HepG2 (cell line): ENCODE results near the gene CAGE1. TPM values are rescaled to one million over a fixed set of nuclear protein-coding genes. Genes with fewer than 3 reads are reported as not detected.
"Not testable (repeated sequence)": the region's sequence is repeated elsewhere in the genome, so short reads cannot be mapped to it uniquely, and the experiment has no call there.

Experiments
- ATAC-seq: fragments of 200-7000 bp; cut with Tn5 transposase; 3 replicates; pipeline ENCODE4 v1.9.1; 2020; ENCODE audit warnings: mild to moderate bottlenecking, moderate library complexity
- BruUV-seq: library from RNA; stranded (reverse); fragments of 400-500 nt; replicated peaks from 2 replicates; lab custom pipeline; 2021; lab: Mats Ljungman, UMichigan
- CTCF ChIA-PET: fragments of 300-600 bp; formaldehyde crosslinking; extraction: SDS; loops from one replicate; lab custom pipeline; 2021; ENCODE audit warnings: low total read pairs, inconsistent platforms, low intra/inter-chr PET ratio; lab: Yijun Ruan, JAX
- POLR2A ChIA-PET: fragments of 350-600 bp; sonication (Branson Sonifier 250); formaldehyde crosslinking; loops from one replicate; lab custom pipeline; 2020; ENCODE audit warnings: antibody characterized with exemption, inconsistent platforms; lab: Yijun Ruan, JAX
- DNase-seq: peaks from one replicate; pipeline ENCODE4 v3.0.0-alpha.2; 2015; ENCODE audit warnings: low spot score
- FAIRE-seq: peaks from 3 replicates; lab custom pipeline; 2011; peaks lifted over from hg19 to GRCh38; lab: Jason Lieb, UNC
- H2AFZ ChIP-seq: one replicate; pipeline ENCODE4 v1.6.1; 2011; ENCODE audit warnings: low read length, inconsistent platforms
- H3K27ac ChIP-seq: fragments of 300-600 bp; 3 replicates; pipeline ENCODE4 v1.8.0; 2011; ENCODE audit warnings: mixed run types, mild to moderate bottlenecking, mixed read lengths, low read length, inconsistent platforms; ENCODE audit not compliant: insufficient read depth; ENCODE audit errors: extremely low read length
- H3K27me3 ChIP-seq, 2 experiments: fragments of 200-600 bp in 1 of 2; 2 replicates in 1 of 2; 3 replicates in 1 of 2; pipeline versions ENCODE4 v1.6.0 to v1.8.0; 2011; ENCODE audit warnings: low read length in 2 of 2, mild to moderate bottlenecking in 2 of 2, moderate library complexity in 2 of 2, inconsistent platforms in 1 of 2; ENCODE audit not compliant: insufficient read depth in 2 of 2, control insufficient read depth in 1 of 2
- H3K36me3 ChIP-seq, 2 experiments: fragments of 200-600 bp in 1 of 2; replicated peaks in 1 of 2; 2 replicates in 1 of 2; 3 replicates in 1 of 2; pipeline versions ENCODE4 v1.5.1 to v1.8.0; 2011; ENCODE audit warnings: low read length in 2 of 2, inconsistent platforms in 1 of 2; ENCODE audit not compliant: insufficient read depth in 2 of 2, control insufficient read depth in 1 of 2
- H3K4me1 ChIP-seq: 2 replicates; pipeline ENCODE4 v1.5.1; 2012; ENCODE audit warnings: low read length, inconsistent platforms; ENCODE audit not compliant: insufficient read depth
- H3K4me2 ChIP-seq: 2 replicates; pipeline ENCODE4 v1.6.0; 2011; ENCODE audit warnings: low read depth, low read length, inconsistent platforms
- H3K4me3 ChIP-seq, 3 experiments: fragments of 200-600 bp in 1 of 3; sonication (generic), shearing (Covaris generic) in 1 of 3; replicated peaks in 1 of 3; 2 replicates each; pipeline ENCODE4 v1.5.1; 2011 to 2016; ENCODE audit warnings: low read length in 3 of 3, inconsistent platforms in 2 of 3, low read depth in 2 of 3, mild to moderate bottlenecking in 2 of 3, control low read depth in 1 of 3, mixed read lengths in 1 of 3; ENCODE audit not compliant: insufficient read depth in 1 of 3
- H3K79me2 ChIP-seq: one replicate; pipeline ENCODE4 v1.6.1; 2011; ENCODE audit warnings: low read length, inconsistent platforms; ENCODE audit not compliant: insufficient read depth
- H3K9ac ChIP-seq: 2 replicates; pipeline ENCODE4 v1.6.0; 2011; ENCODE audit warnings: mild to moderate bottlenecking, low read depth, low read length, inconsistent platforms; ENCODE audit not compliant: insufficient read depth
- H3K9me3 ChIP-seq: 2 replicates; pipeline ENCODE4 v1.5.1; 2012; ENCODE audit warnings: mild to moderate bottlenecking, low read length
- H4K20me1 ChIP-seq: 2 replicates; pipeline ENCODE4 v1.6.0; 2011; ENCODE audit warnings: inconsistent platforms, mild to moderate bottlenecking, low read length, moderate library complexity; ENCODE audit not compliant: insufficient read depth
- BORCS8-MEF2B ChIP-seq: sonication (generic); formaldehyde crosslinking; IDR thresholded peaks from 2 replicates; pipeline ENCODE4 v1.8.0; 2022; ENCODE audit warnings: mild to moderate bottlenecking, missing genetic modification reagents
- FOXA3 ChIP-seq: IDR thresholded peaks from 2 replicates; pipeline ENCODE4 v1.6.1; 2016; ENCODE audit warnings: missing genetic modification reagents, missing compliant biosample characterization
- HOXA3 ChIP-seq: sonication (generic); formaldehyde crosslinking; IDR thresholded peaks from 2 replicates; pipeline ENCODE4 v1.5.0; 2020; ENCODE audit warnings: missing genetic modification reagents
- IRF2 ChIP-seq: IDR thresholded peaks from 2 replicates; pipeline ENCODE4 v1.6.1; 2018; ENCODE audit warnings: missing genetic modification reagents, missing compliant biosample characterization
- SPEN ChIP-seq: sonication (generic); formaldehyde crosslinking; IDR thresholded peaks from 2 replicates; pipeline ENCODE4 v1.5.1; 2020; ENCODE audit warnings: low read depth, mild to moderate bottlenecking, missing genetic modification reagents
- ZBTB38 ChIP-seq: sonication (generic); formaldehyde crosslinking; IDR thresholded peaks from 2 replicates; pipeline ENCODE4 v1.5.1; 2020; ENCODE audit warnings: mild to moderate bottlenecking, missing genetic modification reagents
- ZMYM3 ChIP-seq: sonication (generic); formaldehyde crosslinking; IDR thresholded peaks from 2 replicates; pipeline ENCODE4 v1.5.1; 2020; ENCODE audit warnings: mild to moderate bottlenecking, missing genetic modification reagents
- ZNF124 ChIP-seq: sonication (generic); formaldehyde crosslinking; IDR thresholded peaks from 2 replicates; pipeline ENCODE4 v1.4.0; 2020; ENCODE audit warnings: missing genetic modification reagents
- ZNF567 ChIP-seq: sonication (generic); formaldehyde crosslinking; IDR thresholded peaks from 2 replicates; pipeline ENCODE4 v1.8.1; 2023; ENCODE audit warnings: mild to moderate bottlenecking, missing genetic modification reagents, borderline replicate concordance
- ZSCAN9 ChIP-seq: IDR thresholded peaks from 2 replicates; pipeline ENCODE4 v1.6.1; 2016; ENCODE audit warnings: borderline replicate concordance
- WGBS: methylation state at CpG from one replicate; pipeline ENCODE4 v1.1.6; 2017; ENCODE audit warnings: low lambda C conversion rate; 5-methylcytosine and 5-hydroxymethylcytosine counted together
- in situ Hi-C: cut with HindIII; loops from 2 replicates; pipeline ENCODE4 v1.10.0; 2017; ENCODE audit warnings: low pct_unique_long_range_greater_than_20kb; ENCODE audit not compliant: extremely low pct_ligation_motif_present
- intact Hi-C: fragments of 100-400 bp; cut with micrococcal nuclease; formaldehyde crosslinking; loops from one replicate; pipeline ENCODE4 v1.10.0; 2022; ENCODE audit not compliant: unreplicated experiment
- polyA plus RNA-seq, 8 experiments: library from polyadenylated mRNA; depleted of rRNA in 3 of 8; stranded (reverse) in 7 of 8; unstranded in 1 of 8; fragments of >200 nt; fragmentation: Illumina TruSeq in 4 of 8; extraction: Trizol in 4 of 8; gene quantifications; 2 replicates each; pipeline versions ENCODE4 v1.2.1 to v1.2.3, GENCODE V29; 2011 to 2016; ENCODE audit warnings: low read depth in 4 of 8, missing spikeins in 1 of 8, mixed read lengths in 1 of 8; ENCODE audit not compliant: insufficient read depth in 1 of 8
- total RNA-seq, 5 experiments: library from RNA; depleted of rRNA; stranded (reverse); fragments of >200 nt; fragmentation: Illumina TruSeq; extraction: Trizol; gene quantifications; 2 replicates each; pipeline ENCODE4 v1.2.3, GENCODE V29; 2016; ENCODE audit warnings: low read depth in 1 of 5
- TF ChIP-seq, protein P1 (sequence below): sonication (generic); formaldehyde crosslinking; IDR thresholded peaks from 2 replicates; pipeline ENCODE4 v1.4.0; 2020; ENCODE audit warnings: mild to moderate bottlenecking, missing genetic modification reagents
- TF ChIP-seq, protein P2 (sequence below): sonication (generic); formaldehyde crosslinking; IDR thresholded peaks from 2 replicates; pipeline ENCODE4 v1.4.0; 2020; ENCODE audit warnings: mild to moderate bottlenecking, missing genetic modification reagents
- TF ChIP-seq, protein P3 (sequence below): sonication (generic); formaldehyde crosslinking; IDR thresholded peaks from 2 replicates; pipeline ENCODE4; 2020; ENCODE audit warnings: missing genetic modification reagents, mild to moderate bottlenecking, borderline replicate concordance
- TF ChIP-seq, protein P4 (sequence below): IDR thresholded peaks from 2 replicates; pipeline ENCODE4 v1.6.1; 2016; ENCODE audit warnings: mild to moderate bottlenecking

The CAGE1 gene
- total and polyA plus RNA-seq, 2 of the 13 experiments (the other 11 are each of a cell fraction or from before 2014, with no cell fraction given), result 0.03 to 0.15 TPM

DNA sequence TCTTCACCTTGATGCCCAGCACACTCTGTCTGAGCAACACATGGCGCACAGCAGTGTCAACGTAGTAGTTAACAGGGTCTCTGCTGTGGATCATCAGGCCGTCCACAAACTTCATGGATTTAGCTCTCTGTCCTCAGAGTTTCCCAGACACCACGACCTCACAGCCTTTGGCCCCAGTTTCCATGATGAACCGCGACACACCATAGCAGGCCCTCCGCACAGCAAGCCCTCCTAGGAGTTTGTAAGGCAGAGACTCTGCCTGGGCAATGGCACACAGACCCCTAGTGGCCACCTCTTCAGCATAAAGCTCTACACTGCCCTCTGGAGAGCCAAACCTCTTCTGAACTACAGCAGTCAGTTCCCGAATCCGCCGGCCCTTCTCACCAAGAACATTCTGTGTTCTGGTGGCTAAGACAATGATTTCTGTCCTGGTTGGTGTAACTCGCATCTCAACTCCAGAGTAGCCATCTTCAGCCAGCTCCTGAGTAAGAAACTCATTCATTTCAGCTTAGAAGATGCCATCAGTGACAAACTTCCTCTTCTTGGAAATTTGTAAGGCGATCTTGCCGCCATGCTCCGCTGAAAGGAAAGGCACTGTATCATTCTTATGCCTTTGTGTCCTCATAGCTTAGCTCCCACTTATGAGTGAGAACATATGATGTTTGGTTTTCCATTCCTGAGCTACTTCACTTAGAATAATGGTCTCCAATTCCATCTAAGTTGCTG is 50.4 kb downstream of the CAGE1 start:
- H3K79me2 ChIP-seq, H3K27me3 ChIP-seq, H3K36me3 ChIP-seq, BruUV-seq, in situ Hi-C loops, H3K9me3 ChIP-seq, H4K20me1 ChIP-seq, H3K27ac ChIP-seq: not testable (repeated sequence)
- peak; percentile 98 for FAIRE-seq
- intact Hi-C loops, result loop anchor here (1.0 to 5.0 kb wide), 3 partner anchors 26 to 278 kb away; partner anchors contain the start of gene SSR1
- POLR2A ChIA-PET, result interaction anchor here (0.7 kb wide), 1 partner anchor 51 kb away, joined by 7 read pairs; the partner anchor contains the start of genes CAGE1 and RIOK1
- DNase-seq, result peak; percentile 82
- Histone ChIP-seq H2AFZ (peak overlapping the region; percentile 84), H3K4me3 (0 out of 6 replicates have a peak overlapping the region, but pooled peaks of 1 of the 3 experiments have one; percentile 17), H3K4me1 (peaks cover 35% of the 10 kb centered on the region), H3K4me2 (peak overlapping the region; percentile 61), H3K9ac (0 out of 2 replicates have a peak overlapping the region, but pooled peaks have one; percentile 14)
- 55% methylated on average over 9 of the region's 14 CpGs for WGBS
- ATAC-seq, result peak; percentile 95
- CTCF ChIA-PET, result interaction anchor here (1.7 to 2.8 kb wide), 3 partner anchors 27 to 63 kb away, joined by 5 to 25 read pairs (median 6); partner anchors contain the start of genes CAGE1, RIOK1 and SSR1
- TF ChIP-seq, protein P1, sequence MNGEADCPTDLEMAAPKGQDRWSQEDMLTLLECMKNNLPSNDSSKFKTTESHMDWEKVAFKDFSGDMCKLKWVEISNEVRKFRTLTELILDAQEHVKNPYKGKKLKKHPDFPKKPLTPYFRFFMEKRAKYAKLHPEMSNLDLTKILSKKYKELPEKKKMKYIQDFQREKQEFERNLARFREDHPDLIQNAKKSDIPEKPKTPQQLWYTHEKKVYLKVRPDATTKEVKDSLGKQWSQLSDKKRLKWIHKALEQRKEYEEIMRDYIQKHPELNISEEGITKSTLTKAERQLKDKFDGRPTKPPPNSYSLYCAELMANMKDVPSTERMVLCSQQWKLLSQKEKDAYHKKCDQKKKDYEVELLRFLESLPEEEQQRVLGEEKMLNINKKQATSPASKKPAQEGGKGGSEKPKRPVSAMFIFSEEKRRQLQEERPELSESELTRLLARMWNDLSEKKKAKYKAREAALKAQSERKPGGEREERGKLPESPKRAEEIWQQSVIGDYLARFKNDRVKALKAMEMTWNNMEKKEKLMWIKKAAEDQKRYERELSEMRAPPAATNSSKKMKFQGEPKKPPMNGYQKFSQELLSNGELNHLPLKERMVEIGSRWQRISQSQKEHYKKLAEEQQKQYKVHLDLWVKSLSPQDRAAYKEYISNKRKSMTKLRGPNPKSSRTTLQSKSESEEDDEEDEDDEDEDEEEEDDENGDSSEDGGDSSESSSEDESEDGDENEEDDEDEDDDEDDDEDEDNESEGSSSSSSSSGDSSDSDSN (CRISPR knock-in tag), result peak; percentile 46; the same call in 1 of the 2 replicates
- TF ChIP-seq HOXA3 (CRISPR knock-in tag), result 0 out of 2 replicates have a peak, but pooled peaks have one; percentile 55
- TF ChIP-seq ZBTB38, result peak; percentile 81
- TF ChIP-seq ZSCAN9 (CRISPR knock-in tag), result peak; percentile 33; the same call in 1 of the 2 replicates
- 0 out of 2 replicates have a peak, but pooled peaks have one; percentile 40 for TF ChIP-seq SPEN (CRISPR knock-in tag)
- TF ChIP-seq, protein P2, sequence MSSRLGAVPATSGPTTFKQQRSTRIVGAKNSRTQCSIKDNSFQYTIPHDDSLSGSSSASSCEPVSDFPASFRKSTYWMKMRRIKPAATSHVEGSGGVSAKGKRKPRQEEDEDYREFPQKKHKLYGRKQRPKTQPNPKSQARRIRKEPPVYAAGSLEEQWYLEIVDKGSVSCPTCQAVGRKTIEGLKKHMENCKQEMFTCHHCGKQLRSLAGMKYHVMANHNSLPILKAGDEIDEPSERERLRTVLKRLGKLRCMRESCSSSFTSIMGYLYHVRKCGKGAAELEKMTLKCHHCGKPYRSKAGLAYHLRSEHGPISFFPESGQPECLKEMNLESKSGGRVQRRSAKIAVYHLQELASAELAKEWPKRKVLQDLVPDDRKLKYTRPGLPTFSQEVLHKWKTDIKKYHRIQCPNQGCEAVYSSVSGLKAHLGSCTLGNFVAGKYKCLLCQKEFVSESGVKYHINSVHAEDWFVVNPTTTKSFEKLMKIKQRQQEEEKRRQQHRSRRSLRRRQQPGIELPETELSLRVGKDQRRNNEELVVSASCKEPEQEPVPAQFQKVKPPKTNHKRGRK (CRISPR knock-in tag), result peak; percentile 27; the same call in 1 of the 2 replicates
- TF ChIP-seq, protein P3, sequence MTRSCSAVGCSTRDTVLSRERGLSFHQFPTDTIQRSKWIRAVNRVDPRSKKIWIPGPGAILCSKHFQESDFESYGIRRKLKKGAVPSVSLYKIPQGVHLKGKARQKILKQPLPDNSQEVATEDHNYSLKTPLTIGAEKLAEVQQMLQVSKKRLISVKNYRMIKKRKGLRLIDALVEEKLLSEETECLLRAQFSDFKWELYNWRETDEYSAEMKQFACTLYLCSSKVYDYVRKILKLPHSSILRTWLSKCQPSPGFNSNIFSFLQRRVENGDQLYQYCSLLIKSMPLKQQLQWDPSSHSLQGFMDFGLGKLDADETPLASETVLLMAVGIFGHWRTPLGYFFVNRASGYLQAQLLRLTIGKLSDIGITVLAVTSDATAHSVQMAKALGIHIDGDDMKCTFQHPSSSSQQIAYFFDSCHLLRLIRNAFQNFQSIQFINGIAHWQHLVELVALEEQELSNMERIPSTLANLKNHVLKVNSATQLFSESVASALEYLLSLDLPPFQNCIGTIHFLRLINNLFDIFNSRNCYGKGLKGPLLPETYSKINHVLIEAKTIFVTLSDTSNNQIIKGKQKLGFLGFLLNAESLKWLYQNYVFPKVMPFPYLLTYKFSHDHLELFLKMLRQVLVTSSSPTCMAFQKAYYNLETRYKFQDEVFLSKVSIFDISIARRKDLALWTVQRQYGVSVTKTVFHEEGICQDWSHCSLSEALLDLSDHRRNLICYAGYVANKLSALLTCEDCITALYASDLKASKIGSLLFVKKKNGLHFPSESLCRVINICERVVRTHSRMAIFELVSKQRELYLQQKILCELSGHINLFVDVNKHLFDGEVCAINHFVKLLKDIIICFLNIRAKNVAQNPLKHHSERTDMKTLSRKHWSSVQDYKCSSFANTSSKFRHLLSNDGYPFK (CRISPR knock-in tag), result 0 out of 2 replicates have a peak, but pooled peaks have one; percentile 61
- TF ChIP-seq ZNF567 (CRISPR knock-in tag), result 0 out of 2 replicates have a peak, but pooled peaks have one; percentile 70
- TF ChIP-seq ZMYM3 (CRISPR knock-in tag), result peak; percentile 73
- TF ChIP-seq, protein P4, sequence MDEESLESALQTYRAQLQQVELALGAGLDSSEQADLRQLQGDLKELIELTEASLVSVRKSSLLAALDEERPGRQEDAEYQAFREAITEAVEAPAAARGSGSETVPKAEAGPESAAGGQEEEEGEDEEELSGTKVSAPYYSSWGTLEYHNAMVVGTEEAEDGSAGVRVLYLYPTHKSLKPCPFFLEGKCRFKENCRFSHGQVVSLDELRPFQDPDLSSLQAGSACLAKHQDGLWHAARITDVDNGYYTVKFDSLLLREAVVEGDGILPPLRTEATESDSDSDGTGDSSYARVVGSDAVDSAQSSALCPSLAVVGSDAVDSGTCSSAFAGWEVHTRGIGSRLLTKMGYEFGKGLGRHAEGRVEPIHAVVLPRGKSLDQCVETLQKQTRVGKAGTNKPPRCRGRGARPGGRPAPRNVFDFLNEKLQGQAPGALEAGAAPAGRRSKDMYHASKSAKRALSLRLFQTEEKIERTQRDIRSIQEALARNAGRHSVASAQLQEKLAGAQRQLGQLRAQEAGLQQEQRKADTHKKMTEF, result peak; percentile 41; the same call in 1 of the 2 replicates
- TF ChIP-seq FOXA3 (CRISPR knock-in tag), result peak; percentile 22; the same call in 1 of the 2 replicates
- peak; percentile 57; the same call in 1 of the 2 replicates for TF ChIP-seq IRF2 (CRISPR knock-in tag)
- TF ChIP-seq BORCS8-MEF2B (CRISPR knock-in tag), result peak; percentile 62; the same call in 1 of the 2 replicates
- 0 out of 2 replicates have a peak, but pooled peaks have one; percentile 21 for TF ChIP-seq ZNF124 (CRISPR knock-in tag)
